ENCODE measurements around the gene ASIC2.

Gene ASIC2

GRCh38 chr17:33152783-33153182 lies 140.3 kb downstream of the ASIC2 start:
- no peak for DNase-seq

GRCh38 chr17:33151565-33151964 lies 141.5 kb downstream of the ASIC2 start:
- no peak for DNase-seq

- no peak for DNase-seq
Observed at GRCh38 chr17:33145941-33146340, 147.2 kb downstream of the ASIC2 start.

GRCh38 chr17:33144837-33145236 lies 148.3 kb downstream of the ASIC2 start:
- no peak for DNase-seq

GRCh38 chr17:33142705-33143299 lies 150.3 kb downstream of the ASIC2 start:
- DNase-seq, result no peak

GRCh38 chr17:33140413-33141099 lies 152.5 kb downstream of the ASIC2 start:
- DNase-seq, result no peak

GRCh38 chr17:33138627-33139026 lies 154.5 kb downstream of the ASIC2 start:
- DNase-seq, result no peak

- peak; percentile 36 for DNase-seq
Observed at GRCh38 chr17:33137426-33137825, 155.7 kb downstream of the ASIC2 start.

GRCh38 chr17:33135691-33136090 lies 157.4 kb downstream of the ASIC2 start:
- DNase-seq, result no peak

GRCh38 chr17:33131620-33132019 lies 161.5 kb downstream of the ASIC2 start:
- DNase-seq, result peak; percentile 80

- DNase-seq, result no peak
Observed at GRCh38 chr17:33127706-33128105, 165.4 kb downstream of the ASIC2 start.

GRCh38 chr17:33126086-33126485 lies 167.0 kb downstream of the ASIC2 start:
- no peak for DNase-seq

GRCh38 chr17:33125552-33125950 lies 167.5 kb downstream of the ASIC2 start:
- DNase-seq, result no peak

GRCh38 chr17:33124871-33125551 lies 168.1 kb downstream of the ASIC2 start:
- DNase-seq, result no peak

- no peak for DNase-seq
Observed at GRCh38 chr17:33124185-33124584, 168.9 kb downstream of the ASIC2 start.

GRCh38 chr17:33121756-33122155 lies 171.3 kb downstream of the ASIC2 start:
- DNase-seq, result no peak

- DNase-seq, result no peak
Observed at GRCh38 chr17:33121272-33121671, 171.8 kb downstream of the ASIC2 start.

- no peak for DNase-seq
Observed at GRCh38 chr17:33120103-33120502, 173.0 kb downstream of the ASIC2 start.

GRCh38 chr17:33118391-33119075 lies 174.6 kb downstream of the ASIC2 start:
- no peak for DNase-seq

GRCh38 chr17:33116021-33116551 lies 177.0 kb downstream of the ASIC2 start:
- no peak for DNase-seq

GRCh38 chr17:33115366-33115765 lies 177.7 kb downstream of the ASIC2 start:
- no peak for DNase-seq

- DNase-seq, result no peak
Observed at GRCh38 chr17:33113991-33114370, 179.1 kb downstream of the ASIC2 start.

GRCh38 chr17:33113276-33113990 lies 179.7 kb downstream of the ASIC2 start:
- no peak for DNase-seq

Data from NCI-H2029 (cell line).